Measurements from ENCODE around the gene C19orf73.

C19orf73 gene

DNA sequence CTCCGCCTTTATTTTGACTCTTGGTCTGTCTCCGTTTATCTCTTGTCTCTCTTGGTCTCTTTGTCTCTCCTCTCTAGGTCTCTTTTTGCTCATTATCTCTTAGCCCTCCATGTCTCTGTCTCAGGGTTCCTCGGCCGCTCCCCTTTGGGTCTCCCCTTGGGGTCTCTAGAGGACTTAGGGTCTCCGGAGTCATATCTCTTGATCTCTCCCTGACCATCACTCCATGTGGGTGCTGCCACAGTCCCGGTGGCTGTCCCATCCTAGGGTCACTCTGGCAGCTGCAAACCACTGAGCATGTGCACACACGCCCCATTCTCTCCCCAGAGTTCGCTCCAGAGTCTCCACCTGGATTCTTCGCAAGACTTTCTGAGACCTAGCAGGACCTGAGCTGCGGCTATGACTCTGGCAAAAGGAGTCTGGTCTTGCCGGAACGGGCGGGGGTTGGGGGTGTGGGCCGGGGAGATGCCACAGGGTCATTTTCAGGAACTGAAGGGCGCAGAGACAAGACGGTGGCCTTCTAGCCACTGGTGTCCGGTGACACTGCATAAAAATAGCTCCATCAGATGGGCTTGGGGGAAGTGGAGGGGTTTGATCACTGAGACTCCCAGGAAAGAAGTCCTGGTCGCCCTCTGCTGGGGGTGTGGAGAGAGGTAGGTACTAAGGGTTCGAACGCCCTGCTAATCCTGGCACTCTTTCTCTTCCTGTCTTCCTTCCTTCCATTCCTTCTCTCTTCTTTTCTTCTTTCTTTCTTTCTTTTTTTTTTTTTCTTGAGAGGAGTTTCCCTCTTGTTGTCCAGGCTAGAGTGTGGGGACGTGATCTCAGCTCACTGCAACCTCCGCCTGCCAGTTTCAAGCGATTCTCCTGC, 45.2 kb downstream of the C19orf73 start:
- no peak for TF ChIP-seq JUND (IDR thresholded peaks at IDR 0.05; ENCODE audit: low read depth)
- DNase-seq (ENCODE audit: low read depth in 1 of 2, low spot score in 1 of 2), result peak in 1 of 2 experiments; percentile 67
- in situ Hi-C loops (cut with HindIII; ENCODE audit: low pct_unique_long_range_greater_than_20kb, low sequenced_read_pairs), result no loop called here

DNA sequence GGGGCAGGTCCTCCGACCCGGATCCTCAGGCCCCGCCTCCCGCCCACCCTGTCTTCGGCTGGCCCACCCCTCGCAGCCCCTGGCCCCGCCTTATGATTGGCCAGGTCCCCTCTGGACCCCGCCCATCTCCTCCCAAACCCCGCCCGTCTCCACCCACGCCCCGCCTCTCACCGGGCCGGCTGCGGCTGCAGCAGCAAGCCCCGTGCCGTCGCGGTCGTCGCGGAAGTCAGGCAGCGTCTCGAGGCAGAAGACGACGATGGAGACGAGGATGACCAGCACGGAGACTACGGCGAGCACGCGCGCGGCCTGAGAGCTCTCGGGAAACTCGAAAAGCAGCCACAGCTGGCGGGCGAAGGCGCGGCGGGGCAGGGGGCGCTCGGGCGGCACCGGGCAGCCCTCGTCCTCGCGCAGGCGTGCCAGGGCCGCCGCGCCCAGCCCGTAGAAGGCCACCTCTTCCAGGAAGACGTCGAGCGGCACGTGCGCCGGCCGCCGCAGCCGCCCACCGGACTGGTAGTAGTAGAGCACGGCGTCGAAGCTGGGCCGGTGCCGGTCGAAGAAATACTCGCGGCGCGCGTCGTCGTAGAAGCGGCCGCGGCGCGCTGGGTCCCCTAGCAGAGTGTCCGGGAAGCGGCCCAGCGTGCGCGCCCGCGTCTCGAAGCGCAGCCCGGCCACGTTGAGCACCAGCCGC, 46.9 kb downstream of the C19orf73 start:
- no peak for TF ChIP-seq JUND (IDR thresholded peaks at IDR 0.05; ENCODE audit: low read depth)
- in situ Hi-C loops (cut with HindIII; ENCODE audit: low pct_unique_long_range_greater_than_20kb, low sequenced_read_pairs), result no loop called here
- no peak for DNase-seq (ENCODE audit: low read depth in 1 of 2, low spot score in 1 of 2)

DNA sequence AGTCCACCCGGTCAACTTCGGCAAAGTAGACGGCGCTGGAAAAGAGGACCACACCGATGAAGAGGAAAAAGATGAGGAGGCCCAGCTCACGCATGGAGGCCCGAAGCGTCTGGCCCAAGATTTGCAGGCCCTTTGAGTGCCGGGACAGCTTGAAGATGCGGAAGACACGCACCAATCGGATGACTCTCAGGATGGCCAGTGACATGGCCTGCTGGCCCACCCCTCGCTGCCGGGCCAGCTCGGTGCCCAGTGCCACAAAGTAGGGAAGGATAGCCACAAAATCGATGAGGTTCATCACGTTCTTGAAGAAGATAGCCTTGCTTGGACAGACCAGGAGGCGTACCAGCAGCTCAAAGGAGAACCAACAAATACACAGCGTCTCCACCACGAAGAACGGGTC, 48.5 kb downstream of the C19orf73 start:
- in situ Hi-C loops (cut with HindIII; ENCODE audit: low pct_unique_long_range_greater_than_20kb, low sequenced_read_pairs), result no loop called here
- no peak for TF ChIP-seq JUND (IDR thresholded peaks at IDR 0.05; ENCODE audit: low read depth)
- DNase-seq (ENCODE audit: low read depth in 1 of 2, low spot score in 1 of 2), result no peak

DNA sequence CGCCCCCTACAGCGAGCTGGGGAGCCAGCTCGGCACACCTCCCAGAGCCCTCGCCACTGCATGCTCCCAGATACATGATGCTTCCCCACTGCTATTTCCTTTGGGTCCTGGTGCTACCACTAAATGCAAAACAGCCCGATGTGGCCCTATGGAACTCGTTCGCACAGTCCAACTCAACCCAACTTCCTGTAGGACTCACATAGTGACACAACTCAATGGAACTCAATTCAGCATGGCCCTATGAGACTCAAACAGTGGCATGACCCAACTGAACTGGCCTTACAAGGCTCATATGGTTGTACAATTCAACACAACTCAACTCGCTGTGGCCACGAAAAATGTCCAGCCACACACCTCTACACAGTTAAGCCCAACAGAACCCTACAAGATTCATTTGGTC, 49.9 kb downstream of the C19orf73 start:
- DNase-seq (ENCODE audit: low read depth in 1 of 2, low spot score in 1 of 2), result no peak
- TF ChIP-seq JUND (IDR thresholded peaks at IDR 0.05; ENCODE audit: low read depth), result no peak
- in situ Hi-C loops (cut with HindIII; ENCODE audit: low pct_unique_long_range_greater_than_20kb, low sequenced_read_pairs), result no loop called here

Measured in T47D (cell line).